ENCODE data around the gene ABHD17A.

ABHD17A gene

DNA sequence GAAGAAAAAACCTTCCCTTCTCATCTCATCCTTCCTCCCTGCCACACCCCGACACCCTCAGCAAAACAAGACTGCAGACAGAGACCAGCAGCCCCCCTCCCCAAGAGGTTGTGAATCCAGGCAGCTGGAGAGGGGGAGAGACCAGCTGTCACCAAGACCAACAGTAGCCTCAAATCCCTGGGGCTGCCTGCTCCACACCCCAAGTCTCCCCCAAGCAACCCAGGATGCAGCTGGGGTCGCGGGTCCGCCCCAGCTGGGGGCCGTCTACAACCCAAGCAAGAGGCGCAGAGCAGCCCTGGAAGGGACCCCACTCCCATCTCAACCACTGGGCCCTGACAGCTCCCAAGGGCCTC is 29.0 kb downstream of the ABHD17A start:
- H3K4me3 ChIP-seq (ENCODE audit: low read depth, low read length): peak overlapping the region; percentile 43
- no peak for DNase-seq (ENCODE audit: low read depth)

DNA sequence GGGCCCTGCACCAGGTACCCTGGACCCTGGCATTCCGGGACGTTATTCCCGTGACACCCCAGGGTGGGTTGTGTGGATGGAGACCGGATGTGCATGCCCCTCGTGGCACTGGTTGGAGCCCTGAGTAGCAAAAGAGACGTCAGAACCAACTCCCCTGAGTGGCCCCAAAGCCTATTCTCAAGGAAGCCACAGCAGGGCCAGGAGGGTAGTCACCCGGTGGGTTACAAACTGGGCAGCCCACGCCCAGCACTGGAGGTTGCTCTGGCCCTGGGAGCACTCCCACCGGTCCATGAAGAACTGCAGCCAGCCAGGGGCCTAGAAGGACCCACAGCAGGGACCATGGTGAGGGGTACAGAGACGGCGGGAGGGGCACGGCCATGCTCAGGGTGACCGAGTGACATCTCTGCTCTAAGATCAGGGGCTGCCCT is 29.5 kb downstream of the ABHD17A start:
- peak overlapping the region; percentile 43 for H3K4me3 ChIP-seq (ENCODE audit: low read depth, low read length)
- DNase-seq (ENCODE audit: low read depth): no peak

DNA sequence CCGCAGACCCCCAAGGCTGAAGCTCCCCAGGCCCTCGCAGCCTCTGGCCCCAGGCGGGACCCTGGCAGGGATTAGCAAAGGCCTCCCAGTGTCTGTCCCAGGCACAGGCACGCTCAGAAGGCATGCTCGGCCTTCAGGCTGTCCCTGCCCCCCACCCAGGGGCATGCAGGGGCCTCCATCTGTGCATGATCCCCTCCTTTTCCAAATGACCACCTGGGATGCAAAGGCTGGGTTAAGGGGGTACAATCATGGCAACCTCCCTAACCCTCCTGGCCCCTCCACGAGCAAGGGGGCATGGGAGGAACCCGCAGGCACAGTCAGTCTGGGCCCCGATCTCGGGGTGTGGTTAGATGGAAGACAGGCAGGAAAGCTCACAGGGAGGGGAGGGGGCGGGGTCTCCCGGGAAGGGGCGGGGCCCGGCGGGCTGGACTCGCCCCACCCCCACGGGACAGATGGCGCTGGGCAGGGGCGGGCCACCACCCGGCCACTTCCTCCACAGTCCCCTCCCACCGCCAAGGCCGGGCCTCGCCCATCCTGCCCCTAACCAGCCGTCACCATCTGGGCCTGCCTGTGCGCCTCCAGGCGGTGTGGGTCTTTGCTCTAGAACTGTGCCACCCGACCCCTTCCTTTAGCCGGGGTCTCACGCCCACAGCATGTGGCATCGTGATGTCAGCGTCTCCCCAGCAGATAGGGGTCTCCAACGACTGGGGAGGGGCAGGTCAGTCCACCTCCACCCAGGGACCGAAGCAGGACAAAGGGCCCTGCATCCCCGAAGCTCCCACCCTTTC is 30.1 kb downstream of the ABHD17A start:
- H3K4me3 ChIP-seq (ENCODE audit: low read depth, low read length): peak overlapping the region; percentile 43
- peak; percentile 54 for DNase-seq (ENCODE audit: low read depth)

DNA sequence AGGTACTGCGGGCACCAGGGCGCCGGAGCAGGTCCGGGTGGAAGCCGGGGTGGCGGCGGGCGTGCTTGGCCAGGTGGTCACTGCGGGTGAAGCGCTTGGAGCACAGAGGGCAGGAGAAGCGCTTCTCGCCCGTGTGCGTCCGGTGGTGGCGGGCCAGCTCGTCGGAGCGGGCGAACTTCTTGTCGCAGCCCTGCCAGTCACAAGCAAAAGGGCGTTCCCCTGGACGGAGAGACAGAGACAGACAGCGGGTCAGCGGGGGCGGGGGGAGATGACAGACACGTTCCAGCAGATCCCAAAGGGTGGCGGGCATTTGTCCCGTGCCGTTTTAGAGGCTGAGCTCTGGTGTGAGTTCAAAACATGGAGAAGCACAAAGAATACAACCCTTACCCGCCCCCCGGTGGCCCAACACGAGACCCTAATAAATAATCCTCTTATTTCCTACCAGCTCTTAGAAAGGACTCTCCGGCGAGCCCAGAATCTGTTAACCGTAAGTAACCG is 30.7 kb downstream of the ABHD17A start:
- H3K4me3 ChIP-seq (ENCODE audit: low read depth, low read length): peak overlapping the region; percentile 23
- DNase-seq (ENCODE audit: low read depth): no peak

DNA sequence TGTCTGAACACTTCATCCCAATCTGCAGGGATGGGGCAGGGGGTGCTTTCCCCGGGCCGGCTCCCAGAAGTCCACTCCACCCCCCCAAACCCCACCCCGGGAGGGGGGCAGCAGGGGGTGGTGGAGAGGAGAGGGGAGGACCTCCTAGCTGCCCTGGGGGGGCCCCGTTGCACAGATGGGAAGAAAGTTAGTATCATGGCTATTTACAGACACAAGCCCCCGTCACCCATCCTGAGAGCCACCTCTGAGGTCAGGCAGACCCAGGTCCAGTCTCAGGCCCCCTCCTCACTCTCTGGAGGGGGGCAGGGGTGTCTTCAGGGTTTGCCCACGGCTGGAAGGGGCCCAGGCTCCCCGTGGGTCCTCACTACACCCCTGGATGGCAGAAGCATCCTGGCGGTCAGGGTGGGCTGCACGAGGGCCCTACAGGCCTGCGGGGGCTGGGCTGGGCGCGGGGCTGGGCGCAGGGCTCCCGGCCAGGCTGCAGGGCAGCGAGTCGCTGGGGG is 31.2 kb downstream of the ABHD17A start:
- H3K4me3 ChIP-seq (ENCODE audit: low read depth, low read length): no peak overlapping the region
- no peak for DNase-seq (ENCODE audit: low read depth)

DNA sequence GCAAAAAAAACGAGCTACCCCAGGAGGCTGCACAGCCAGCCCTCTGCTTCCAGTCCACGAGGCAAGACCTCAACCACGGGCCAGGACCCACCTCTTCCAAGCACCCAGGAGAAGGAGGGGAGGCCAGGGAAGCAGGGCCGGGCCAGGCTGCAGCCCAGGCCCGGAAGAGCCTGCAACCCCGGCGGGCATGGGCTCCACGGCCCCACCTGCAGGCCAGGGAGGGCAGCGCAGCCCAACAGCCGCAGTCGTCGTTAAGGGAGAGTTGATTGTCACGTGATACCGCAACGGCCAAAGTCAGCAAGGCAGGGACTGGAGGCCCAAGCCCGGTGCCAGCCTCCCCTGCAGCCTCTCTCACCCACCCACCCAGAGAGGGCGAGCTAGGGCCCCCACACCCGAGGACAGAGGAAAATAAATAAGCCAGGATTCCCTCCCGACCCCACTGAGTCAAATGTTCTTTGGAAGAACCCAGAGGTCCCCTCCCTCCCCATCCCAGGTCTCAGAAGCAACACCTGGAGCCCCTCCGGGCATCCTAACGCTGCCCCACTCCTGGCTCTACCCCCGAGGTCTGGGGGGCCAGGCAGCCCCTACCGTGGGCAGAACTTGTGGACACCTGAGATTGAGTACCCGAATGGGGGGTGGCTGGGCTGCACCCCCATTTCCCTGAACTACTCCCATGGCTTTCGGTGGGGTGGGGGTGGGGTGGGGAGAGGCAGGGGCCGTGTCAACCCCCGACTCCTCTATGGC is 31.8 kb downstream of the ABHD17A start:
- DNase-seq (ENCODE audit: low read depth): no peak
- no peak overlapping the region for H3K4me3 ChIP-seq (ENCODE audit: low read depth, low read length)

DNA sequence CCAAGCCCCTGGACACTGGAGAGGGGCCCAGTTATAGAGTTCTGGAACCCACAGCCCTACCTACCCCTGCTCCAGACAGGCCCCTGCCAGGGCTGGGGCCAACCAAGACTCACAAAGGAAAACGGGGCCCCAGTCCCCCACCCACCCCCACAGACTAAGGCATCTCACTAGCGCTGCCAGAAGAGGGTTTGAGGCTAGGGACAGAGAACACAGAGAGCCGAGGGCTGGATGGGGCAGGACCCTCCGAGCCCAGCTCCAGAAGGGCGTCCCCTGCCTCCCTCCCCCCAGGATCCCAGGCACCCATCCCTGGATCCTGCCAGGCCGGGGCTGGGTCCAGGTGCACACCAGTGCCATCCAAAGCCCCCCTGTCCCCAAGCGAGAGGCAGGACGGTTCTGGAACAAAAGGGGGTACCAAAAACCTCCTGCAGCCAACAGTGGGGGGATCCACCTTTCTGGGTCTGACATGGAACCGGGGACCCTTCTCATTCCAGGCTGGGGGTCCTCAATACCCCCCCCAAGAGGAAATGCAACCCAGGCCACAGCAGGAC is 32.6 kb downstream of the ABHD17A start:
- no peak overlapping the region for H3K4me3 ChIP-seq (ENCODE audit: low read depth, low read length)

DNA sequence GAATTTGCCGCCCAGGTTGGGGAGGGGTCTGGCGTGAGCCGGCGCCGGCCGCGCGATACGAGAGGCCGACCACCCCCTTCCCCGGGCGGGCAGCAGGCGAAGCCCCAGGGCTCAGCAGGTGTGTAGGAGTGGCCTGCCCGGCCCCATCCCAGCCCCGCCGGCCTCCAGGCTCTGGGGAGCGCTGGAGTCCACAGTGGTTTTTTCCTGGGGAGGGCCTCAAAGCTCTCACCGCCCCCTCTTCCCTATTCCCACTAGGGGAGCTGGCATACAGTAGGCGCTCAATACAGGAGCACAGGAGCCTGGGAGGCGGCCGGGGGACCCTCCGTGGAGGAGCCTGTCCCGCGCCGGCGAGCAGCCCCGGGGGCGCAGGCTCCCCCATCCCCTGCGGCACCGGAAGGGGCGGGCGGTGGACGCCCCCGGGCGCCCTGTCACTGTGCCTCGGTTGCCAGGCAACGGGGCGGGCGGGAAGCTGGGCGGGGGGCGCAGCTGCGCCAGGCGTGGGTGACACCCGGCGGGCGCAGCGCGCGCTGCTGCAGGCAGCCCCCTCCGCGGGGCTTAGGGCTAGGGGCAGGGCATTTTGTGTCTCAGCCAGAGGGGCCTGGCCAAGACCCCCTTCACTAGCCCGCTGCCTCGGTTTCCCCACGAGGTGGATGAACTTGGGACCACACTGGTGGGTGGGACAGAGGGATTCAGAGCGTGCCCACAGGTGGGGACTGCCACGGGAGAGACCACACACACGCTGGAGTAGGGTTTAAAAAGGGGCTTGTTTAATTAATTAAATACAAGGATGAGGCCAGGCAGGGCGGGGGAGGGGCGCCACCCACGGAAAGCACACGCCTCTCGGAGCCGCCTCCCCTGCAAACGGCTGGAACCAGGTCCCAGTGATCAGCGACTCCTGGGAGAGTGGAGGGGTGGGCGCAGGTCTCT is 33.4 kb downstream of the ABHD17A start:
- DNase-seq (ENCODE audit: low read depth): no peak
- no peak overlapping the region for H3K4me3 ChIP-seq (ENCODE audit: low read depth, low read length)

More for the DNA sequence above, 32.6 kb downstream of the ABHD17A start:
- no peak for DNase-seq (ENCODE audit: low read depth)

DNA sequence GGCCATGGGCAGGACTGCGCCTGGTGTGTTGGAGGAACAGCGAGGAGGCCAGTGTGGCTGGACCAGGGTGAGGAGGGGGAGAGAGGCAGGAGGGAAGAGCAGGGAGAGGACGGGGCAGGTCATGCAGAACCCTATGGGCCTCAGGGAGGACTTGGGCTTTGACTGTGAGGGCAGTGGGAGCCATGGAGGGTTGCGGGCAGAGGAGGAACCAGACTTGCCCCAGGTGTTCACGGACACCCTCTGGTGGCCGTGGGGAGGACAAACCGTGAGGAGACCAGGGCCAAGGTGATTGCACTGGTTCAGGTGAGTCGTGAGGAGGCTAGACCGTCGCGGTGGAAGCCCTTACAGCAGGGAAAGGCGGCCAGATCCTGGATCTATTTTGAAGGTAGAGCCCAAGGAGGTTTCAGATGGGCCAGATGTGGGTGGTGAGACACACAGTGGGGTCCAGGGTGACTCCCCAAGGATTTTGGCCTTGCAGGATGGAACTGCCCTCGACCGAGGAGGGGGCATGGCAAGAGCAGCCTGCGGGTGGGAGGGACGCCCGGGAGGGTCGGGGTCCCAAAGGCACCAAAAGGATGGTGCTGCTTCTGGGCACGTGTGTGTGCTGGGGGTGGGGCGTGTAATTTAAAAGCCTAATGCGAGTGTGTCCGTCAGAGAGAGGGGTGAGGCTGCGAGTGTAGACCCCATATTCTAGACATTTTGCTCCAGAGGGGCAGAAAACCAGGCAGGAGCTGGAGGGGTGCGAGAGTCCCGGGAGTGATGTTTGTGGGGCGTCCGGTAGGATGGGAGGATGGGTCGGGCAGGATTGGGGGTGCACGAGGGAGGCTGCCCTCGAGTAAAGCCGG is 34.3 kb downstream of the ABHD17A start:
- H3K4me3 ChIP-seq (ENCODE audit: low read depth, low read length): no peak overlapping the region
- no peak for DNase-seq (ENCODE audit: low read depth)

DNA sequence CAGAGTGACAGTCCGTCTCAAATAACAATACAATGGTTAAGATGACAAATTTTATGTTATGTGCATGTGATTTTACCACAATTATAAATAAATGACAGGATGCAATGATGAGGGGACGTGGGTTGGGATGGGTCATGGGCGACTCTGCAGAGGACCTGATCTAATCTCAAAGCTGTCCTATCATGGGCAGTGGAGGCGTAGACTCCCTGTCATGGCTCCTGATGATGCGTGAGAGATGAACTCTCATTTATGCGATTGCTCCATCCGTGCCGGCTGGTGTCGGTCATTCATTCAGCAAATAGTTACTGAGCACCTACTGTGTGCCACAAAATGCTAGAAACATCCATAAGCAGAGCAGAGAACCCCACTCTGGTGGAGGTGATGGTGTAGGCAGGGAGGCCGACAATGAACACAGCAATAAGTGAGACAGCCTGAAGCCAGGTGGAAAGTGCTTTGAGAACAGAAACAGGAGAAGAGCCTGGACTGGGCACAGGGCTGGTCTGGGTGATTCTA is 35.4 kb downstream of the ABHD17A start:
- no peak for DNase-seq (ENCODE audit: low read depth)
- H3K4me3 ChIP-seq (ENCODE audit: low read depth, low read length): no peak overlapping the region

DNA sequence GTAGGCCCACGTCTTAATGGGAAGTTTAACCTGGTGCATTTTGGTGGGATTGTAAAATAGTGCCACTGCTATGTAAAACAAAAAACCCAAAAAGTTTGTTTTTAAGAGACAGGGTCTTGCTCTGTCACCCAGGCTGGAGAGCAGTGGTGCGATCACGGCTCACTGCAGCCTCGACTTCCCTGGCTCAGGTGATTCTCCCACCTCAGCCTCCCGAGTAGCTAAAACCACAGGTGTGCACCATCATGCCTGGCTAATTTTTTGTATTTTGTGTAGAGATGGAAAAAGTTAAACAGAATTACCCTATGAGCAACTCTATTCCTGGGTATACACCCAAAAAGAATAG is 36.2 kb downstream of the ABHD17A start:
- no peak for DNase-seq (ENCODE audit: low read depth)
- no peak overlapping the region for H3K4me3 ChIP-seq (ENCODE audit: low read depth, low read length)

DNA sequence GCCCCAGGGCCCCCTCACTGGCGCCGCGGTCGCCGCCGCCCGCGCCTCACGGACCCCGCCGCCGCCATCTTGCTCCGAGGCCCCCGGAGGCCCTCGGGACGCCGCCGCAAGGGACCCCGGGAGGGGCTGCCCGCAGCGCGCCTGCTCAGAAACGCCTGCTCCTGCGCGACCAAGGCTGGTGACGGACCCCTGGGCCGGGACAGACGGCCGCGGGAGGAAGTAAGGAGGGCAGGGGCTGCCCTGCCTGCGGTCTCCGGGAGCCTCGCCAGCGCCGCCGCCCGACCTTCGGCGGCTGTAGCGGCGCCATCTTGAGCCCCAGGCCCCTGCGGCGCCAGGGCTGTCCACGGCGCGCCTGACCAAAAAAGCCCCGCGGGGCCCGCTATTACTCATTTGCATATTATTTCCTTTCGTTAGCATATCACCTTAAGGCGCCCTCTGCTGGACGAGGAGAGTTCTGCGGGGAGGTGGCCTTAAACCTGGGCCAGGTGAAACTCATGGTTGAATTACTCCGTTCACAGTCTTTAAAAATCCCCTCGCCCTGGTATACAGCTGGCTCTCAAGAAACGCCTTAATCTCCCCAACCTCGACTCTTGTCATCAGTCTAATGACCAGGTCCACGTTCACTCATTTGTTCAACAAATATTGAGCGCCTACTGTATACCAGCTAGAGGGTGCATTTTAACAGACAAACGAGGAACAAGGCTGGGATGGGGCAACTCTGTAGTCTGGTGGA is 36.7 kb downstream of the ABHD17A start, which contains the start of gene REXO1:
Gene REXO1, minus strand, starts transcription at position 85 of the 733 bp plus-strand sequence. CDS start 125 bp downstream, outside the sequence.
- peak within 1 kb of the TSS; percentile 96 for H3K4me3 ChIP-seq (ENCODE audit: low read depth, low read length)
- peak; percentile 64 for DNase-seq (ENCODE audit: low read depth)

DNA sequence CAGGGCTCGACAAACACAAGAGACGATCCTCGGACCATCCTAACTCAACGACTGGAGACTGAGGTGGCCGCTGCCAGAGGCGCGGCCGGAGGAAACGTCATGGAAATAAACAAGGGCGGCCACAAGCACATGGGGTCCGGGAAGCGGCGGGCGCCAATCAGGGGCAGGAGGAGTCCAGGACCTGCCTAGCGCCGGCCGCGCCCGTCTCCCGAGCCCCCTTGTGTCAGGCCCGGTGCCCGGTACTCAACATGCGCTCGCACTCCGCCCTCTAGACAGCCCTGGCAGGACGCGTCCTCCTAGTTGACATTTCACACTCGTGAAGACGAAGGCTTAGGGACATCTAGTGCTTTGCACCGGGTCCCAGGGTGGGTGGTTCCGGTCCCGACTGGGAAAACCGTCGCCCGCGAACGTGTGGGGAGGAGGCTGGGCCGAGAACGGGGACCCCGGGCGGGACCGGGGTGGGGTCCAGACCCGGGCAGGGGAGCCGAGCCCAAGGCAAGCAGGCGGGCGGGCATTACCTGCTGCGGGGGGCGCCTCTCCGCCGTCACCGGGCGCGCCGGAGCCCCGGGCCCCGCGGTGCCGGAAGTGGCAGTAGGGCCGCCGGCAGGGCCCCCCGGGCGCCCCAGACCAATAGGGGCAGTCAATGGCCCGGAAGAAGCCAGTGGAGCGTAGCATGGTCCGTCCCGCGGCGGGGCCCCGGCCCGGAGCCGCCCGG is 37.5 kb downstream of the ABHD17A start:
- DNase-seq (ENCODE audit: low read depth): no peak

DNA sequence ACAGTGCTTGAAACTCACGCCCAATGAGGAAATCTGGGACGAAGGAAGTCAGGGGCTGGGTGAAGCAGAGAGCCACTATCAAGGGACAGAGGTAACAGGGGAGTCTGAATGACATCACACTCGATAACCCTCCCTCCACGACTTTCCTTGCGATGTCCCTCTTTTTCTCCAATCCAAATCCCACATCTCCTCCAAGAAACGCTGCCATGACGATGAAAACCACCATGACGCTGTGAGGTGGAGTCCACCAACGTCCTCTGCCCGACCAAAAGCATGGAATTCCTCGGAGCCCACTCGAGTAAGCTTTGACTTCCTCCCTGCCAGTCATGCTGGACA is 38.0 kb downstream of the ABHD17A start:
- peak overlapping the region; percentile 96 for H3K4me3 ChIP-seq (ENCODE audit: low read depth, low read length)
- DNase-seq (ENCODE audit: low read depth): no peak

More for the DNA sequence above, 37.5 kb downstream of the ABHD17A start:
- peak overlapping the region; percentile 96 for H3K4me3 ChIP-seq (ENCODE audit: low read depth, low read length)

DNA sequence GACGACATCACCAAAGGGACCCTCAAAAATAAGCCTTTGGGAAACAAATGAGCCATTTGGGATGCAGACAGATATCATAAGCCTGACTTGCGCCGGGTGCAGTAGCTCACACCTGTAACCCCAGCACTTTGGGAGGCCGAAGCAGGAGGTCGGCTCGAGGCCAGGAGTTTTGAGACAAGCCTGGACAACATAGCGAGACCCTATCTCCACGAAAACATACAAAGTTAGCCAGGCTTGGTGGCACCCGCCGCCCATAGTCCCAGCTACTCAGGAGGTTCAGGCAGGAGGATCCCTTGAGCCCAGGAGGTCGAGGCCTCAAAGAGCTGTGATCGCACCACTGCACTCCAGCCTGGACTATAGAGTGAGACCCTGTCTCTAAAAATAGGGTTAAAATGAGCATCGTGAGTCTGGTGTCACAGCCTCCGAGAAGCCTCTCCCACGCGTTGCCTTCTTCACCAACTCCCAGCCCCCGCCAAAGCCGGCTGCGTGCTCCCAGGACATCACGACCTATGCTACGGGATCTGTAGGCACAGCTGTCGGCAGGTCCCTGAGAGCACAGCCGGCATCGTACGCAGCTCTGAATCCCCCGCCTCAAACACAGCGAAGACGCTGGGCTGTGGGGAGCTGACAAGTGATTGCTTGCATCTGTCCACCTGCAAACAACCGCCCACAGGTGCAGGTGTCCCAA is 38.6 kb downstream of the ABHD17A start:
- peak overlapping the region; percentile 96 for H3K4me3 ChIP-seq (ENCODE audit: low read depth, low read length)
- no peak for DNase-seq (ENCODE audit: low read depth)

DNA sequence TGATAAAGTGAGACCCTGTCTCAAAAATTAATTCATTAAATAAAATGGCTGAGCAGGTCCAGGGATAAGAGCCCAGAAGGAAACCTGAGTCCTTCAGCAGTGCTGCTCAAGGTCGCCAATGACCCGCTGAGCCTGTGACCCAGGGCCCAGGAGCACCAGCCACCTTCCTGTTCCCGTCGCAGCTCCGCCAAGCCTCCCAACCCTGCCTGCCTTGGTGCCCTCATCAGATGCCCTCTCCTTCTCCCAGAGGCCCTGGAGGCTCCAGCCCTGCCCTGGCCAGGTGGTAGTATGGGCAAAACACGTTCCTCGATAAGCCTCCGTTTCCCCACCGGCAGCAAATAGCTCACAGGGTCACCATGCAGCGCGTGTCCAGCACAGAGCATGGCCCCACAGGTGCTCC is 39.7 kb downstream of the ABHD17A start:
- no peak for DNase-seq (ENCODE audit: low read depth)
- no peak overlapping the region for H3K4me3 ChIP-seq (ENCODE audit: low read depth, low read length)
